ENCODE measurements around the gene BTBD1.
"Not testable (repeated sequence)": the region's sequence is repeated elsewhere in the genome, so short reads cannot be mapped to it uniquely, and the experiment has no call there.

BTBD1 gene

GRCh38 chr15:83053151-83053550, 13.9 kb downstream of the BTBD1 start:
- no peak for DNase-seq

GRCh38 chr15:83046558-83047127, 20.4 kb downstream of the BTBD1 start:
- DNase-seq: no peak

- no peak for DNase-seq
These were observed 22.9 kb downstream of the BTBD1 start for GRCh38 chr15:83044156-83044555.

- no peak for DNase-seq
These were observed 27.8 kb downstream of the BTBD1 start for GRCh38 chr15:83039206-83039605.

- DNase-seq: no peak
These were observed 30.8 kb downstream of the BTBD1 start for GRCh38 chr15:83036253-83036652.

- not testable (repeated sequence) for DNase-seq
These were observed 35.8 kb downstream of the BTBD1 start for GRCh38 chr15:83031234-83031633.

GRCh38 chr15:83030021-83030420, 37.0 kb downstream of the BTBD1 start:
- DNase-seq: no peak

GRCh38 chr15:83018436-83018835, 48.6 kb downstream of the BTBD1 start:
- no peak for DNase-seq

GRCh38 chr15:83016906-83017305, 50.1 kb downstream of the BTBD1 start:
- DNase-seq: no peak

GRCh38 chr15:83015361-83015760, 51.7 kb downstream of the BTBD1 start:
- no peak for DNase-seq

- DNase-seq: no peak
These were observed 52.8 kb downstream of the BTBD1 start for GRCh38 chr15:83014205-83014653.

GRCh38 chr15:83012636-83013035, 54.4 kb downstream of the BTBD1 start:
- no peak for DNase-seq

- no peak for DNase-seq
These were observed 55.0 kb downstream of the BTBD1 start for GRCh38 chr15:83012076-83012426.

- DNase-seq: peak; percentile 72
These were observed 55.6 kb downstream of the BTBD1 start, which contains the start of gene C15orf40 for GRCh38 chr15:83011271-83012075. Gene C15orf40 (minus strand): TSS chr15:83011639. CDS start chr15:83011607, 32 bp downstream.

- peak; percentile 71 for DNase-seq
These were observed 56.3 kb downstream of the BTBD1 start for GRCh38 chr15:83010709-83011270.

- DNase-seq: not testable (repeated sequence)
These were observed 66.4 kb downstream of the BTBD1 start for GRCh38 chr15:83000672-83001031.

GRCh38 chr15:82999905-83000671, 67.0 kb downstream of the BTBD1 start:
- peak; percentile 51 for DNase-seq

- no peak for DNase-seq
These were observed 67.6 kb downstream of the BTBD1 start for GRCh38 chr15:82999426-82999825.

GRCh38 chr15:82995938-82996337, 71.1 kb downstream of the BTBD1 start:
- DNase-seq: no peak

GRCh38 chr15:82995076-82995475, 72.0 kb downstream of the BTBD1 start:
- DNase-seq: no peak

GRCh38 chr15:82993144-82993543, 73.9 kb downstream of the BTBD1 start:
- DNase-seq: no peak

GRCh38 chr15:82992436-82992998, 74.5 kb downstream of the BTBD1 start:
- DNase-seq: no peak

GRCh38 chr15:82986442-82986780, 80.6 kb downstream of the BTBD1 start:
- DNase-seq: no peak
